HUES48 (cell line): ENCODE data around the gene EPC2.

Experiments used
- H3K27ac ChIP-seq: one replicate; pipeline ENCODE4 v1.7.0; 2013; ENCODE audit warnings: low read depth, low read length, inconsistent platforms
- H3K27me3 ChIP-seq: 2 replicates; pipeline ENCODE4 v1.6.1; 2013; ENCODE audit warnings: mild to moderate bottlenecking, low read length; ENCODE audit not compliant: control insufficient read depth, insufficient read depth
- H3K36me3 ChIP-seq: 2 replicates; pipeline ENCODE4 v1.6.1; 2013; ENCODE audit warnings: low read length; ENCODE audit not compliant: control insufficient read depth, insufficient read depth
- H3K4me1 ChIP-seq: 2 replicates; pipeline ENCODE4 v1.6.1; 2013; ENCODE audit warnings: mild to moderate bottlenecking, low read length; ENCODE audit not compliant: control insufficient read depth, insufficient read depth
- H3K4me3 ChIP-seq: 2 replicates; pipeline ENCODE4 v1.5.1; 2013; ENCODE audit warnings: mild to moderate bottlenecking, low read depth, low read length
- H3K9ac ChIP-seq: 2 replicates; pipeline ENCODE4 v1.6.1; 2013; ENCODE audit warnings: mild to moderate bottlenecking, low read depth, low read length, moderate library complexity
- H3K9me3 ChIP-seq: 2 replicates; pipeline ENCODE4 v1.6.1; 2013; ENCODE audit warnings: low read length; ENCODE audit not compliant: control insufficient read depth, insufficient read depth

The EPC2 gene

GRCh38 chr2:148726228-148726627, 81.7 kb downstream of the EPC2 start:
- Histone ChIP-seq H3K36me3 (no peaks in the 10 kb centered on the region), H3K27ac (no peak overlapping the region), H3K9ac (no peak overlapping the region), H3K9me3 (no peaks in the 10 kb centered on the region), H3K27me3 (no peaks in the 10 kb centered on the region), H3K4me3 (no peak overlapping the region), H3K4me1 (peaks cover 21% of the 10 kb centered on the region)

GRCh38 chr2:148730085-148730484, 85.5 kb downstream of the EPC2 start:
- Histone ChIP-seq H3K27ac (no peak overlapping the region), H3K4me1 (peaks cover 1% of the 10 kb centered on the region; the same call in 1 of the 2 replicates)

GRCh38 chr2:148737742-148738141, 93.2 kb downstream of the EPC2 start:
- peaks cover 17% of the 10 kb centered on the region for H3K4me1 ChIP-seq
- no peaks in the 10 kb centered on the region for H3K9me3 ChIP-seq
- no peaks in the 10 kb centered on the region for H3K27me3 ChIP-seq
- H3K36me3 ChIP-seq: no peaks in the 10 kb centered on the region
- no peak overlapping the region for H3K4me3 ChIP-seq
- no peak overlapping the region for H3K9ac ChIP-seq
- no peak overlapping the region for H3K27ac ChIP-seq

More at GRCh38 chr2:148730085-148730484, 85.5 kb downstream of the EPC2 start:
- Histone ChIP-seq H3K9ac (no peak overlapping the region), H3K9me3 (no peaks in the 10 kb centered on the region), H3K36me3 (no peaks in the 10 kb centered on the region), H3K27me3 (no peaks in the 10 kb centered on the region), H3K4me3 (no peak overlapping the region)

- Histone ChIP-seq H3K36me3 (no peaks in the 10 kb centered on the region), H3K27ac (no peak overlapping the region), H3K27me3 (no peaks in the 10 kb centered on the region), H3K9me3 (no peaks in the 10 kb centered on the region), H3K9ac (no peak overlapping the region), H3K4me1 (peaks cover 29% of the 10 kb centered on the region), H3K4me3 (no peak overlapping the region)
These were observed 95.0 kb downstream of the EPC2 start for GRCh38 chr2:148739454-148740105.

GRCh38 chr2:148742373-148742772, 97.8 kb downstream of the EPC2 start:
- Histone ChIP-seq H3K4me1 (peaks cover 31% of the 10 kb centered on the region), H3K9ac (no peak overlapping the region), H3K27me3 (no peaks in the 10 kb centered on the region), H3K27ac (no peak overlapping the region), H3K36me3 (no peaks in the 10 kb centered on the region), H3K4me3 (no peak overlapping the region), H3K9me3 (no peaks in the 10 kb centered on the region)

GRCh38 chr2:148745151-148745851, 100.8 kb downstream of the EPC2 start:
- Histone ChIP-seq H3K9ac (no peak overlapping the region), H3K4me1 (peaks cover 32% of the 10 kb centered on the region), H3K9me3 (no peaks in the 10 kb centered on the region), H3K27me3 (no peaks in the 10 kb centered on the region), H3K27ac (peak overlapping the region; percentile 26), H3K4me3 (0 out of 2 replicates have a peak overlapping the region, but pooled peaks have one; percentile 24), H3K36me3 (no peaks in the 10 kb centered on the region)

- Histone ChIP-seq H3K4me3 (no peak overlapping the region), H3K4me1 (peaks cover 47% of the 10 kb centered on the region), H3K27ac (no peak overlapping the region), H3K9ac (no peak overlapping the region), H3K36me3 (no peaks in the 10 kb centered on the region), H3K27me3 (no peaks in the 10 kb centered on the region), H3K9me3 (no peaks in the 10 kb centered on the region)
These were observed 102.4 kb downstream of the EPC2 start for GRCh38 chr2:148746973-148747372.

- no peak overlapping the region for H3K4me3 ChIP-seq
- no peak overlapping the region for H3K9ac ChIP-seq
- no peaks in the 10 kb centered on the region for H3K9me3 ChIP-seq
- H3K4me1 ChIP-seq: peaks cover 46% of the 10 kb centered on the region
- peak overlapping the region; percentile 16 for H3K27ac ChIP-seq
- peaks cover 17% of the 10 kb centered on the region; the same call in 1 of the 2 replicates for H3K36me3 ChIP-seq
- no peaks in the 10 kb centered on the region for H3K27me3 ChIP-seq
These were observed 107.4 kb downstream of the EPC2 start for GRCh38 chr2:148751907-148752306.

- H3K27ac ChIP-seq: no peak overlapping the region
- H3K27me3 ChIP-seq: no peaks in the 10 kb centered on the region
- H3K4me1 ChIP-seq: peaks cover 41% of the 10 kb centered on the region
- H3K9ac ChIP-seq: no peak overlapping the region
- no peaks in the 10 kb centered on the region for H3K9me3 ChIP-seq
- H3K36me3 ChIP-seq: peaks cover 17% of the 10 kb centered on the region; the same call in 1 of the 2 replicates
- H3K4me3 ChIP-seq: no peak overlapping the region
These were observed 108.4 kb downstream of the EPC2 start for GRCh38 chr2:148752977-148753376.

GRCh38 chr2:148754864-148755263, 110.3 kb downstream of the EPC2 start:
- peaks cover 41% of the 10 kb centered on the region for H3K4me1 ChIP-seq
- no peaks in the 10 kb centered on the region for H3K27me3 ChIP-seq
- H3K9ac ChIP-seq: no peak overlapping the region
- peaks cover 17% of the 10 kb centered on the region; the same call in 1 of the 2 replicates for H3K36me3 ChIP-seq
- H3K4me3 ChIP-seq: no peak overlapping the region
- no peaks in the 10 kb centered on the region for H3K9me3 ChIP-seq
- H3K27ac ChIP-seq: no peak overlapping the region

- Histone ChIP-seq H3K4me1 (peaks cover 30% of the 10 kb centered on the region), H3K9me3 (no peaks in the 10 kb centered on the region), H3K27ac (no peak overlapping the region), H3K9ac (no peak overlapping the region), H3K36me3 (peaks cover 17% of the 10 kb centered on the region; the same call in 1 of the 2 replicates), H3K27me3 (no peaks in the 10 kb centered on the region), H3K4me3 (no peak overlapping the region)
These were observed 111.9 kb downstream of the EPC2 start for GRCh38 chr2:148756292-148756975.
